Adrenal gland (tissue), 12 donors: ENCODE results near the gene SEMA4B. TPM values are rescaled to one million over a fixed set of nuclear protein-coding genes. Genes with fewer than 3 reads are reported as not detected.

Experiments used
- DNase-seq, 7 donors: peaks; one replicate each; pipeline ENCODE4 v3.0.0-alpha.2; 2019 to 2020
- H3K27ac ChIP-seq, 5 donors: fragments of 200-600 bp; sonication (generic) in 4 of 5; 1 replicate in 3 of 5; 2 replicates in 2 of 5; pipeline versions ENCODE4 v1.5.1 to v1.8.0; 2016 to 2020; ENCODE audit warnings: mild to moderate bottlenecking in 1 of 5
- H3K27me3 ChIP-seq: fragments of 200-600 bp; 2 replicates; pipeline ENCODE4 v1.8.0; 2021
- H3K36me3 ChIP-seq, 2 donors: fragments of 200-600 bp; replicated peaks in 1 of 2; 1 replicate in 1 of 2; 2 replicates in 1 of 2; pipeline versions ENCODE4 v1.5.1 to v1.8.0; 2018 to 2022
- H3K4me1 ChIP-seq, 2 donors: fragments of 200-600 bp; replicated peaks in 1 of 2; 1 replicate in 1 of 2; 2 replicates in 1 of 2; pipeline versions ENCODE4 v1.5.1 to v1.8.0; 2018 to 2021
- H3K4me3 ChIP-seq, 4 donors: fragments of 200-600 bp; sonication (generic) in 3 of 4; one replicate each; pipeline ENCODE4 v1.5.1; 2016 to 2018
- H3K9me3 ChIP-seq, 3 donors: fragments of 200-600 bp; sonication (generic) in 1 of 3; replicated peaks in 1 of 3; 1 replicate in 2 of 3; 2 replicates in 1 of 3; pipeline versions ENCODE4 v1.5.1 to v1.8.0; 2016 to 2021
- CTCF ChIP-seq, 6 experiments: fragments of 450-650 bp in 4 of 6; fragments of 200-600 bp in 2 of 6; sonication (generic) in 1 of 6; IDR thresholded peaks; 1 replicate in 5 of 6; 2 replicates in 1 of 6; pipeline versions ENCODE4 v1.5.1 to v1.8.0; 2016 to 2021; ENCODE audit warnings: antibody characterized with exemption in 6 of 6, mild to moderate bottlenecking in 2 of 6, moderate library complexity in 1 of 6
- POLR2A ChIP-seq, 2 donors: fragments of 450-650 bp; IDR thresholded peaks; one replicate each; pipeline ENCODE4 v1.6.1; 2017; ENCODE audit warnings: antibody characterized with exemption in 2 of 2, mild to moderate bottlenecking in 2 of 2, moderate library complexity in 1 of 2
- WGBS, 4 donors: extraction: QIAGEN DNeasy Blood & Tissue Kit in 2 of 4; methylation state at CpG; one replicate each; pipeline versions ENCODE4 v1.1.5 to v1.1.7; 2013 to 2017; 5-methylcytosine and 5-hydroxymethylcytosine counted together
- intact Hi-C, 2 donors: fragments of 100-400 bp; cut with DNase I; formaldehyde crosslinking; loops; one replicate each; pipeline versions ENCODE4 v1.14.1 to v1.15.0; 2022 to 2023
- polyA plus RNA-seq, 3 donors: library from polyadenylated mRNA; stranded (reverse); fragments of 200-250 nt in 2 of 3; fragments of 350-450 nt in 1 of 3; fragmentation: Illumina TruSeq in 1 of 3; extraction: RNeasy Lipid Tissue Mini Kit (QIAGEN cat#74804) in 1 of 3; gene quantifications; one replicate each; pipeline ENCODE4 v1.2.3, GENCODE V29; 2013 to 2014
- total RNA-seq, 9 donors: library from RNA; depleted of rRNA in 4 of 9; stranded (reverse); fragments of >200 nt in 4 of 9; fragments of 120-200 nt in 1 of 9; fragmentation: NEBNext Ultra II Directional in 1 of 9; extraction: Animal tissue kit (Norgen Biotek cat#: 25700) in 1 of 9; gene quantifications; one replicate each; pipeline versions ENCODE4 v1.1.0 to v1.2.4, GENCODE V29; 2013 to 2023
- donor health status: healthy with polysubstance abuse.
- donor health status: Bipolar disorder and iron deficiency.
- donor health status: DM: yes; HTN: yes; CAD: no.
- donor health status: DM: no; HTN: no; CAD: no.
- donor health status: DM: no; HTN: no; CAD: no.
- donor health status: DM: yes; HTN: yes; CAD: no.

The SEMA4B gene
- total and polyA plus RNA-seq, 12 donors = 10.6 to 155 (median 85.1) TPM

- Histone ChIP-seq H3K9me3 (no peaks in the 10 kb centered on the region), H3K4me3 (no peak overlapping the region), H3K4me1 (peaks cover 14 to 34% of the 10 kb centered on the region in 2 donors), H3K36me3 (peaks cover 0 to 16% of the 10 kb centered on the region in 2 donors), H3K27me3 (no peaks in the 10 kb centered on the region), H3K27ac (peak overlapping the region in 3 of 5 donors; percentile 19 to 68 (median 61))
- intact Hi-C loops = no loop called here
- TF ChIP-seq POLR2A (IDR thresholded peaks at IDR 0.05) (no peak), CTCF (IDR thresholded peaks at IDR 0.05) (no peak)
- DNase-seq = peak in 4 of 7 donors; percentile 49 to 68 (median 63)
- WGBS, 4 donors = 70 to 83% (median 81%) methylated on average over 13 to 35 of the region's 35 CpGs
Observed at GRCh38 chr15:90212221-90213098, 11.3 kb downstream of the SEMA4B start.

GRCh38 chr15:90213122-90213817 is 12.1 kb downstream of the SEMA4B start:
- Histone ChIP-seq H3K4me1 (peaks cover 14 to 34% of the 10 kb centered on the region in 2 donors), H3K4me3 (no peak overlapping the region), H3K9me3 (no peaks in the 10 kb centered on the region), H3K36me3 (peaks cover 0 to 24% of the 10 kb centered on the region in 2 donors), H3K27ac (peak overlapping the region in 3 of 5 donors; percentile 19 to 57 (median 46)), H3K27me3 (no peaks in the 10 kb centered on the region)
- 65 to 67% (median 66%) methylated on average over 12 of the region's 12 CpGs for WGBS, 4 donors
- TF ChIP-seq CTCF (IDR thresholded peaks at IDR 0.05) (no peak), POLR2A (IDR thresholded peaks at IDR 0.05) (no peak)
- no peak for DNase-seq
- intact Hi-C loops = no loop called here

GRCh38 chr15:90213818-90214204 is 12.7 kb downstream of the SEMA4B start:
- Histone ChIP-seq H3K36me3 (peaks cover 0 to 29% of the 10 kb centered on the region in 2 donors), H3K27ac (peak overlapping the region in 1 of 5 donors; percentile 57), H3K4me1 (peaks cover 14 to 34% of the 10 kb centered on the region in 2 donors), H3K27me3 (no peaks in the 10 kb centered on the region), H3K9me3 (no peaks in the 10 kb centered on the region), H3K4me3 (no peak overlapping the region)
- DNase-seq = no peak
- intact Hi-C loops = no loop called here
- TF ChIP-seq POLR2A (IDR thresholded peaks at IDR 0.05) (no peak), CTCF (IDR thresholded peaks at IDR 0.05) (no peak)
- WGBS, 4 donors = 81 to 90% (median 87%) methylated on average over 11 of the region's 11 CpGs

GRCh38 chr15:90214553-90215196 is 13.5 kb downstream of the SEMA4B start:
- Histone ChIP-seq H3K27ac (no peak overlapping the region), H3K9me3 (no peaks in the 10 kb centered on the region), H3K4me1 (peaks cover 14 to 34% of the 10 kb centered on the region in 2 donors), H3K4me3 (no peak overlapping the region), H3K36me3 (peaks cover 0 to 29% of the 10 kb centered on the region in 2 donors), H3K27me3 (no peaks in the 10 kb centered on the region)
- 72 to 83% (median 77%) methylated on average over 8 of the region's 8 CpGs for WGBS, 4 donors
- TF ChIP-seq CTCF (IDR thresholded peaks at IDR 0.05) (peak; percentile 8 to 40 (median 28)), POLR2A (IDR thresholded peaks at IDR 0.05) (no peak)
- DNase-seq = peak in 1 of 7 donors; percentile 7
- intact Hi-C loops = no loop called here
